Keratinocyte (primary cell): Measurements from ENCODE around the gene WRAP73. TPM values are rescaled to one million over a fixed set of nuclear protein-coding genes. Genes with fewer than 3 reads are reported as not detected.

Experiments
- DNase-seq: peaks from one replicate; pipeline ENCODE4 v3.0.0-alpha.2; 2011; ENCODE audit warnings: low read depth, missing footprints, low spot score
- FAIRE-seq: peaks from 2 replicates; lab custom pipeline; 2011; peaks lifted over from hg19 to GRCh38; lab: Jason Lieb, UNC
- H2AFZ ChIP-seq: 2 replicates; pipeline ENCODE4 v1.6.0; 2012; ENCODE audit warnings: low read length, control low read depth, inconsistent platforms; ENCODE audit not compliant: control insufficient read depth
- H3K27ac ChIP-seq: 2 replicates; pipeline ENCODE4 v1.5.1; 2011; ENCODE audit warnings: low read length; ENCODE audit not compliant: control insufficient read depth, insufficient read depth
- H3K27me3 ChIP-seq: 3 replicates; pipeline ENCODE4 v1.6.0; 2011; ENCODE audit warnings: low read length; ENCODE audit not compliant: control insufficient read depth, insufficient read depth; ENCODE audit errors: extremely low read depth
- H3K36me3 ChIP-seq, 2 experiments: 2 replicates in 1 of 2; 3 replicates in 1 of 2; pipeline ENCODE4 v1.5.1; 2011; ENCODE audit warnings: low read length in 2 of 2, mild to moderate bottlenecking in 1 of 2; ENCODE audit not compliant: control insufficient read depth in 2 of 2, insufficient read depth in 2 of 2; ENCODE audit errors: extremely low read depth in 1 of 2
- H3K4me1 ChIP-seq: 3 replicates; pipeline ENCODE4 v1.5.1; 2011; ENCODE audit warnings: low read length; ENCODE audit not compliant: control insufficient read depth, insufficient read depth; ENCODE audit errors: extremely low read depth
- H3K4me2 ChIP-seq: 3 replicates; pipeline ENCODE4 v1.6.0; 2011; ENCODE audit warnings: low read depth, low read length; ENCODE audit not compliant: control insufficient read depth, insufficient read depth; ENCODE audit errors: extremely low read depth
- H3K4me3 ChIP-seq, 3 experiments: fragments of 200-600 bp in 1 of 3; sonication (generic) in 1 of 3; 2 replicates in 2 of 3; 3 replicates in 1 of 3; pipeline ENCODE4 v1.5.1; 2011 to 2016; ENCODE audit warnings: low read length in 3 of 3, mild to moderate bottlenecking in 3 of 3, control low read depth in 2 of 3, inconsistent platforms in 1 of 3, low read depth in 1 of 3, mixed read lengths in 1 of 3, mixed run types in 1 of 3, moderate library complexity in 1 of 3; ENCODE audit not compliant: control insufficient read depth in 2 of 3, insufficient read depth in 2 of 3; ENCODE audit errors: extremely low read depth in 1 of 3
- H3K79me2 ChIP-seq: 2 replicates; pipeline ENCODE4 v1.6.0; 2012; ENCODE audit warnings: low read length; ENCODE audit not compliant: control insufficient read depth, insufficient read depth
- H3K9ac ChIP-seq: 3 replicates; pipeline ENCODE4 v1.6.0; 2011; ENCODE audit warnings: low read length; ENCODE audit not compliant: control insufficient read depth, insufficient read depth; ENCODE audit errors: extremely low read depth
- H3K9me1 ChIP-seq: 3 replicates; pipeline ENCODE4 v1.6.0; 2011; ENCODE audit warnings: low read length; ENCODE audit not compliant: control insufficient read depth, insufficient read depth; ENCODE audit errors: extremely low read depth
- H3K9me3 ChIP-seq: 2 replicates; pipeline ENCODE4 v1.5.1; 2012; ENCODE audit warnings: low read depth, low read length; ENCODE audit not compliant: control insufficient read depth
- H4K20me1 ChIP-seq: 3 replicates; pipeline ENCODE4 v1.6.0; 2011; ENCODE audit warnings: low read length; ENCODE audit not compliant: control insufficient read depth, insufficient read depth; ENCODE audit errors: extremely low read depth
- CTCF ChIP-seq, 3 experiments: IDR thresholded peaks in 1 of 3; conservative IDR thresholded peaks in 1 of 3; optimal IDR thresholded peaks in 1 of 3; 2 replicates in 2 of 3; 3 replicates in 1 of 3; pipeline versions ENCODE3 to v1.5.1; 2011; ENCODE audit warnings: low read length in 3 of 3, mild to moderate bottlenecking in 3 of 3, moderate library complexity in 2 of 3, control low read depth in 1 of 3, inconsistent platforms in 1 of 3; ENCODE audit not compliant: insufficient read depth in 2 of 3; ENCODE audit errors: extremely low read depth in 1 of 3
- EZH2 ChIP-seq: IDR thresholded peaks from one replicate; pipeline ENCODE4 v1.6.1; 2012; ENCODE audit warnings: inconsistent platforms, mild to moderate bottlenecking, low read length, moderate library complexity
- dilution Hi-C: fragments of 300-500 bp; cut with MboI; formaldehyde crosslinking; loops from one replicate; pipeline ENCODE4 v1.7.0; 2020; ENCODE audit warnings: low sequenced_read_pairs; ENCODE audit not compliant: extremely low pct_ligation_motif_present
- polyA plus RNA-seq, 5 experiments: library from polyadenylated mRNA; depleted of rRNA in 3 of 5; stranded (reverse) in 3 of 5; stranded (forward) in 1 of 5; unstranded in 1 of 5; fragments of >200 nt; gene quantifications; 1 replicate in 1 of 5; 2 replicates in 3 of 5; 3 replicates in 1 of 5; pipeline versions ENCODE4 v1.2.1 to v1.2.3, GENCODE V29; 2011 to 2012; ENCODE audit warnings: missing spikeins in 2 of 5, low read depth in 1 of 5, low replicate concordance in 1 of 5

WRAP73 gene
- polyA plus RNA-seq, 1 donor (not counting 4 experiments of a cell fraction or from before 2014, with no cell fraction given), result 18.9 TPM

- Histone ChIP-seq H3K9me3 (no peaks in the 10 kb centered on the region), H3K4me2 (no peak overlapping the region), H3K27ac (no peak overlapping the region), H3K9ac (no peak overlapping the region), H3K9me1 (no peaks in the 10 kb centered on the region), H3K79me2 (no peaks in the 10 kb centered on the region), H3K4me1 (no peaks in the 10 kb centered on the region), H2AFZ (no peak overlapping the region), H4K20me1 (no peaks in the 10 kb centered on the region), H3K36me3 (peaks cover 13 to 22% of the 10 kb centered on the region in 2 experiments), H3K27me3 (no peaks in the 10 kb centered on the region), H3K4me3 (no peak overlapping the region)
- dilution Hi-C loops, result loop anchor here (25.0 kb wide), 1 partner anchor 104 kb away; no protein-coding TSS in a partner anchor
- TF ChIP-seq EZH2 (no peak), CTCF (optimal IDR thresholded peaks at IDR 0.05 in 1 of 3, IDR thresholded peaks at IDR 0.05 in 1 of 3, conservative IDR thresholded peaks at IDR 0.05 in 1 of 3; ENCODE audit: extremely low read depth in 1 of 3, insufficient read depth in 2 of 3, low read length in 3 of 3) (no peak)
- no peak for FAIRE-seq
- DNase-seq, result no peak
These were observed 8.7 kb downstream of the WRAP73 start for GRCh38 chr1:3641046-3641760.

GRCh38 chr1:3640121-3640837 is 9.6 kb downstream of the WRAP73 start:
- TF ChIP-seq EZH2, result no peak
- no peak for TF ChIP-seq CTCF (optimal IDR thresholded peaks at IDR 0.05 in 1 of 3, IDR thresholded peaks at IDR 0.05 in 1 of 3, conservative IDR thresholded peaks at IDR 0.05 in 1 of 3; ENCODE audit: extremely low read depth in 1 of 3, insufficient read depth in 2 of 3, low read length in 3 of 3)
- dilution Hi-C loops, result loop anchor here (25.0 kb wide), 1 partner anchor 103 kb away; no protein-coding TSS in a partner anchor
- no peaks in the 10 kb centered on the region for H3K79me2 ChIP-seq
- H3K9me1 ChIP-seq, result no peaks in the 10 kb centered on the region
- no peak overlapping the region for H2AFZ ChIP-seq
- no peaks in the 10 kb centered on the region for H4K20me1 ChIP-seq
- no peaks in the 10 kb centered on the region for H3K9me3 ChIP-seq
- H3K4me1 ChIP-seq, result no peaks in the 10 kb centered on the region
- H3K9ac ChIP-seq, result no peak overlapping the region
- no peaks in the 10 kb centered on the region for H3K27me3 ChIP-seq
- FAIRE-seq, result no peak
- H3K4me3 ChIP-seq, result no peak overlapping the region
- H3K36me3 ChIP-seq, result peaks cover 18 to 22% of the 10 kb centered on the region in 2 experiments
- no peak overlapping the region for H3K27ac ChIP-seq
- H3K4me2 ChIP-seq, result no peak overlapping the region
- DNase-seq, result no peak
